Memory B cell (primary cell): ENCODE data around the gene SCNN1B.
"Not testable (repeated sequence)": the region's sequence is repeated elsewhere in the genome, so short reads cannot be mapped to it uniquely, and the experiment has no call there.

Experiments used
- ATAC-seq: fragments of 150-1000 bp; cut with Tn5 transposase; 2 replicates; pipeline ENCODE4 v1.10.0; 2021; ENCODE audit warnings: low read depth, mild to moderate bottlenecking, moderate library complexity
- DNase-seq, 2 donors: peaks; one replicate each; pipeline ENCODE4 v3.0.0; 2022; ENCODE audit warnings: low spot score in 2 of 2
- H3K27ac Mint-ChIP-seq: one replicate; pipeline ENCODE4 v1.8.0; 2022; ENCODE audit warnings: mild to moderate bottlenecking, moderate library complexity, mixed read lengths
- H3K27me3 Mint-ChIP-seq: one replicate; pipeline ENCODE4 v1.8.0; 2022; ENCODE audit warnings: mixed read lengths
- H3K36me3 Mint-ChIP-seq: one replicate; pipeline ENCODE4 v1.8.0; 2022; ENCODE audit warnings: mild to moderate bottlenecking, mixed read lengths
- H3K4me1 Mint-ChIP-seq: one replicate; pipeline ENCODE4 v1.8.0; 2022; ENCODE audit warnings: mixed read lengths
- H3K4me3 Mint-ChIP-seq: one replicate; pipeline ENCODE4 v1.8.0; 2022; ENCODE audit warnings: mild to moderate bottlenecking, moderate library complexity, mixed read lengths
- H3K9me3 Mint-ChIP-seq: one replicate; pipeline ENCODE4 v1.8.0; 2022; ENCODE audit warnings: mixed read lengths

SCNN1B gene

GRCh38 chr16:23299815-23300214, 2.3 kb upstream of the SCNN1B start:
- H3K4me1 Mint-ChIP-seq, H3K4me3 Mint-ChIP-seq, H3K36me3 Mint-ChIP-seq, ATAC-seq, DNase-seq, H3K27ac Mint-ChIP-seq, H3K9me3 Mint-ChIP-seq: not testable (repeated sequence)
- H3K27me3 Mint-ChIP-seq = peaks cover 26% of the 10 kb centered on the region

- DNase-seq (no peak), ATAC-seq (no peak)
- Mint-ChIP-seq H3K36me3 (no peaks in the 10 kb centered on the region), H3K27me3 (peaks cover 16% of the 10 kb centered on the region), H3K9me3 (no peaks in the 10 kb centered on the region), H3K4me1 (peaks cover 9% of the 10 kb centered on the region), H3K4me3 (peak overlapping the region; percentile 68), H3K27ac (no peak overlapping the region)
These were observed 654 bp upstream of the SCNN1B start for GRCh38 chr16:23301251-23302044.

GRCh38 chr16:23303685-23304084, 1.6 kb downstream of the SCNN1B start:
- DNase-seq (no peak), ATAC-seq (no peak)

GRCh38 chr16:23304620-23305019, 2.5 kb downstream of the SCNN1B start:
- DNase-seq (no peak), ATAC-seq (no peak)
- peaks cover 18% of the 10 kb centered on the region for H3K27me3 Mint-ChIP-seq
- H3K4me1 Mint-ChIP-seq = peaks cover 9% of the 10 kb centered on the region
- H3K9me3 Mint-ChIP-seq = no peaks in the 10 kb centered on the region
- H3K4me3 Mint-ChIP-seq = no peak overlapping the region
- no peaks in the 10 kb centered on the region for H3K36me3 Mint-ChIP-seq
- H3K27ac Mint-ChIP-seq = no peak overlapping the region

More at GRCh38 chr16:23303685-23304084, 1.6 kb downstream of the SCNN1B start:
- H3K27me3 Mint-ChIP-seq = peaks cover 18% of the 10 kb centered on the region
- no peak overlapping the region for H3K27ac Mint-ChIP-seq
- no peaks in the 10 kb centered on the region for H3K9me3 Mint-ChIP-seq
- H3K4me1 Mint-ChIP-seq = peaks cover 9% of the 10 kb centered on the region
- no peak overlapping the region for H3K4me3 Mint-ChIP-seq
- no peaks in the 10 kb centered on the region for H3K36me3 Mint-ChIP-seq

GRCh38 chr16:23306199-23307100, 4.3 kb downstream of the SCNN1B start:
- peaks cover 7% of the 10 kb centered on the region for H3K4me1 Mint-ChIP-seq
- peaks cover 4% of the 10 kb centered on the region for H3K36me3 Mint-ChIP-seq
- peaks cover 13% of the 10 kb centered on the region for H3K27me3 Mint-ChIP-seq
- H3K4me3 Mint-ChIP-seq = no peak overlapping the region
- DNase-seq (no peak), ATAC-seq (no peak)
- peaks cover 1% of the 10 kb centered on the region for H3K9me3 Mint-ChIP-seq
- no peak overlapping the region for H3K27ac Mint-ChIP-seq

GRCh38 chr16:23310217-23310616, 8.1 kb downstream of the SCNN1B start:
- peaks cover 4% of the 10 kb centered on the region for H3K36me3 Mint-ChIP-seq
- no peaks in the 10 kb centered on the region for H3K4me1 Mint-ChIP-seq
- H3K27ac Mint-ChIP-seq = no peak overlapping the region
- no peak overlapping the region for H3K4me3 Mint-ChIP-seq
- DNase-seq (no peak), ATAC-seq (no peak)
- peaks cover 1% of the 10 kb centered on the region for H3K9me3 Mint-ChIP-seq
- peaks cover 3% of the 10 kb centered on the region for H3K27me3 Mint-ChIP-seq

- H3K36me3 Mint-ChIP-seq = peaks cover 4% of the 10 kb centered on the region
- H3K27ac Mint-ChIP-seq = no peak overlapping the region
- DNase-seq (no peak), ATAC-seq (no peak)
- peaks cover 3% of the 10 kb centered on the region for H3K27me3 Mint-ChIP-seq
- no peaks in the 10 kb centered on the region for H3K4me1 Mint-ChIP-seq
- no peak overlapping the region for H3K4me3 Mint-ChIP-seq
- peaks cover 1% of the 10 kb centered on the region for H3K9me3 Mint-ChIP-seq
These were observed 8.6 kb downstream of the SCNN1B start for GRCh38 chr16:23310744-23311143.

- no peak overlapping the region for H3K4me3 Mint-ChIP-seq
- H3K36me3 Mint-ChIP-seq = no peaks in the 10 kb centered on the region
- H3K4me1 Mint-ChIP-seq = no peaks in the 10 kb centered on the region
- no peak for ATAC-seq
- H3K27me3 Mint-ChIP-seq = no peaks in the 10 kb centered on the region
- no peak for DNase-seq
- H3K27ac Mint-ChIP-seq = no peak overlapping the region
- no peaks in the 10 kb centered on the region for H3K9me3 Mint-ChIP-seq
These were observed 14.1 kb downstream of the SCNN1B start for GRCh38 chr16:23316232-23316631.

GRCh38 chr16:23316634-23317265, 14.6 kb downstream of the SCNN1B start:
- H3K27ac Mint-ChIP-seq = no peak overlapping the region
- H3K4me1 Mint-ChIP-seq = no peaks in the 10 kb centered on the region
- H3K27me3 Mint-ChIP-seq = no peaks in the 10 kb centered on the region
- ATAC-seq = no peak
- no peaks in the 10 kb centered on the region for H3K9me3 Mint-ChIP-seq
- no peak for DNase-seq
- no peak overlapping the region for H3K4me3 Mint-ChIP-seq
- no peaks in the 10 kb centered on the region for H3K36me3 Mint-ChIP-seq

- no peaks in the 10 kb centered on the region for H3K9me3 Mint-ChIP-seq
- no peak overlapping the region for H3K27ac Mint-ChIP-seq
- no peak overlapping the region for H3K4me3 Mint-ChIP-seq
- DNase-seq = no peak
- ATAC-seq = no peak
- H3K4me1 Mint-ChIP-seq = no peaks in the 10 kb centered on the region
- H3K27me3 Mint-ChIP-seq = no peaks in the 10 kb centered on the region
- H3K36me3 Mint-ChIP-seq = no peaks in the 10 kb centered on the region
These were observed 15.2 kb downstream of the SCNN1B start for GRCh38 chr16:23317266-23317661.

- Mint-ChIP-seq H3K4me3 (no peak overlapping the region), H3K27me3 (no peaks in the 10 kb centered on the region), H3K36me3 (no peaks in the 10 kb centered on the region), H3K27ac (no peak overlapping the region), H3K4me1 (no peaks in the 10 kb centered on the region), H3K9me3 (no peaks in the 10 kb centered on the region)
- ATAC-seq (no peak), DNase-seq (no peak)
These were observed 15.6 kb downstream of the SCNN1B start for GRCh38 chr16:23317751-23318150.

GRCh38 chr16:23318639-23319038, 16.5 kb downstream of the SCNN1B start:
- no peak overlapping the region for H3K27ac Mint-ChIP-seq

GRCh38 chr16:23319861-23320615, 17.9 kb downstream of the SCNN1B start:
- H3K4me1 Mint-ChIP-seq = peaks cover 8% of the 10 kb centered on the region
- no peak overlapping the region for H3K4me3 Mint-ChIP-seq
- H3K27ac Mint-ChIP-seq = no peak overlapping the region
- H3K27me3 Mint-ChIP-seq = no peaks in the 10 kb centered on the region
- no peaks in the 10 kb centered on the region for H3K9me3 Mint-ChIP-seq
- H3K36me3 Mint-ChIP-seq = no peaks in the 10 kb centered on the region
- DNase-seq = no peak
- no peak for ATAC-seq

More at GRCh38 chr16:23318639-23319038, 16.5 kb downstream of the SCNN1B start:
- ATAC-seq = no peak
- Mint-ChIP-seq H3K4me1 (peaks cover 5% of the 10 kb centered on the region), H3K4me3 (no peak overlapping the region), H3K27me3 (no peaks in the 10 kb centered on the region), H3K36me3 (no peaks in the 10 kb centered on the region), H3K9me3 (no peaks in the 10 kb centered on the region)
- no peak for DNase-seq
